ENCODE measurements around the gene AXL.

The AXL gene

DNA sequence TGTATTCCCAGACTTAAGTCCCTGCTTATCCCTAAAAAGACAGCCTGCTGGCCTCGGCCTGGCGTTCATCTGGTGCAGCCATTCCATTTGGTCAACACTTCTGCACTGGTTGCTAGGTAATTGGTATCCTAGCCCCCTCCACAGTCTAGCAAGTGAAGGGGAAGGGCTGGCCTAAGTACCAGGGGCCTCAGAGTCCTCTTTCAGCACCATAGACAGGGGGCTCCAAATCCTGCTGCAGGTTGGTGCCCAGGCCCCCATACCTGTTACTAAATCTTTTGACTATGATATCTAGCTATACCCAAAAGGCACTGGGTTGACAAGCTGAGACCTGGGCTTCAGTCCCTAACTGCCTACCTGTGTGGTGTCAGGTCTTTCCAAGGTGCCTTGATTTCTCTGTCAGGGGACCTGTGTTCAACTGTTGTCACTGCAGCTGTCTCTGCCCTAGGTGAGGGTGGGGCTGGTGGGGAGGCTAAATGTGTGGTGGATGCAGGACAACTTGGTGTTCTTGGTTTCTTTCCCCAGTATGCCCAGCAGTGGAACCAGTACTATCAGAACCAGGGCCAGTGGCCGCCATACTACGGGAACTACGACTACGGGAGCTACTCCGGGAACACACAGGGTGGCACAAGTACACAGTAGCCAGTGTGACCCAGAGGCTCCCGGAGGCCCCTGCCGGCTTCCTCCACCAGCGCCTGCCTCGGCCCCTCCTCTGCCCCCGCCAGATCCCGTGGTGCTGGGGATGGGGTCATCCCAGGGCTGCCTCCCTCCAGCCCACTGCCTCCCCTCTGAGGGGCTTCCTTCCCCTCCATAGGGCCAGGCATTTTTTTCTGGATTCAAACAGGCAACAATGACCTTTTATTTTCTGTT, 87.1 kb downstream of the AXL start:
- TF ChIP-seq TAF1 (IDR thresholded peaks at IDR 0.05; ENCODE audit: borderline replicate concordance, insufficient read depth, low read length) (no peak), SIN3A (IDR thresholded peaks at IDR 0.05; ENCODE audit: borderline replicate concordance, insufficient read depth, low read length) (no peak), FOXP2 (optimal IDR thresholded peaks at IDR 0.05; ENCODE audit: borderline replicate concordance, extremely low read depth, extremely low read length, insufficient read depth) (no peak), POLR2AphosphoS5 (IDR thresholded peaks at IDR 0.05; ENCODE audit: low read depth, low read length) (0 out of 2 replicates have a peak, but pooled peaks have one; percentile 25)
- TF ChIP-seq, protein P1, sequence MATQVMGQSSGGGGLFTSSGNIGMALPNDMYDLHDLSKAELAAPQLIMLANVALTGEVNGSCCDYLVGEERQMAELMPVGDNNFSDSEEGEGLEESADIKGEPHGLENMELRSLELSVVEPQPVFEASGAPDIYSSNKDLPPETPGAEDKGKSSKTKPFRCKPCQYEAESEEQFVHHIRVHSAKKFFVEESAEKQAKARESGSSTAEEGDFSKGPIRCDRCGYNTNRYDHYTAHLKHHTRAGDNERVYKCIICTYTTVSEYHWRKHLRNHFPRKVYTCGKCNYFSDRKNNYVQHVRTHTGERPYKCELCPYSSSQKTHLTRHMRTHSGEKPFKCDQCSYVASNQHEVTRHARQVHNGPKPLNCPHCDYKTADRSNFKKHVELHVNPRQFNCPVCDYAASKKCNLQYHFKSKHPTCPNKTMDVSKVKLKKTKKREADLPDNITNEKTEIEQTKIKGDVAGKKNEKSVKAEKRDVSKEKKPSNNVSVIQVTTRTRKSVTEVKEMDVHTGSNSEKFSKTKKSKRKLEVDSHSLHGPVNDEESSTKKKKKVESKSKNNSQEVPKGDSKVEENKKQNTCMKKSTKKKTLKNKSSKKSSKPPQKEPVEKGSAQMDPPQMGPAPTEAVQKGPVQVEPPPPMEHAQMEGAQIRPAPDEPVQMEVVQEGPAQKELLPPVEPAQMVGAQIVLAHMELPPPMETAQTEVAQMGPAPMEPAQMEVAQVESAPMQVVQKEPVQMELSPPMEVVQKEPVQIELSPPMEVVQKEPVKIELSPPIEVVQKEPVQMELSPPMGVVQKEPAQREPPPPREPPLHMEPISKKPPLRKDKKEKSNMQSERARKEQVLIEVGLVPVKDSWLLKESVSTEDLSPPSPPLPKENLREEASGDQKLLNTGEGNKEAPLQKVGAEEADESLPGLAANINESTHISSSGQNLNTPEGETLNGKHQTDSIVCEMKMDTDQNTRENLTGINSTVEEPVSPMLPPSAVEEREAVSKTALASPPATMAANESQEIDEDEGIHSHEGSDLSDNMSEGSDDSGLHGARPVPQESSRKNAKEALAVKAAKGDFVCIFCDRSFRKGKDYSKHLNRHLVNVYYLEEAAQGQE (IDR thresholded peaks at IDR 0.05; ENCODE audit: insufficient read depth in 1 of 2, low read depth in 2 of 2, low read length in 2 of 2): peak; percentile 48 to 79; a peak in 2 of 4 replicates

DNA sequence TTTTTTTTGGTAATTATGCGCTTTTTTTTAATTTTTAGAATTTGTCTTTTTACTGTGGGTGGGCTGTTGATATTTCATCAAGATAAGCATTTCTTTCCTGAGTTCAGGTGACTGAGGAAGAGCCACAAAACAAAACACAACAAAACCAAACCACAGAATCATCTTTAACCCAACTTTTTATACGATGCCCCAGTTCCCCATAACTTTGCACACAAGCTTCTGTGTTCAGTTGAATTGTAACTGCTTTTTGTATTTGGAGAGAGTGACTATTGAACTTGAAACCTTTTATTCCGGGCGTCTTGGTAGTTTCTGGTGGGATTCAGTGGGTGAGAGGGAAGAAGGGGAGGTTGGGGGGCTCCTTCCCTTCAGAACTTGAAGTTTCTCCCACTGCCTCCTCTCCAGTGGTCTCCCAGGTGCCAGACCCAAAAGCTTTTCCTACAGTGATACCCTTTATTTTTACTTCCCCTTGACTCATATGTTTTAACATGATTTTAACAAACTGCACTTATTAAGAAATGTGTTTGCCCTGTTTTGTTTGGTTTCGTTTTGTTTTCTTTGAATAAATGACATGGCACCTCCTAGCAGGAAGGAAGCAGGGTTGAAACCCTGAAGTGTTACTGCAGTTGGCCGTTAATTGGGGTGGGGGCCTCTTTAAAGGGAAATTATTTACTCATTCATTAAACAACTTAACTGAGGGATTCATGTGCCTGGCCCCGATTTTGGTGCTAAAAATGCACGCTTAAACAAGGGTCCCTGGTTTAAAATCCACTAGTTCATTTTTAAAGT, 88.3 kb downstream of the AXL start:
- TF ChIP-seq SIN3A (IDR thresholded peaks at IDR 0.05; ENCODE audit: borderline replicate concordance, insufficient read depth, low read length) (no peak), FOXP2 (optimal IDR thresholded peaks at IDR 0.05; ENCODE audit: borderline replicate concordance, extremely low read depth, extremely low read length, insufficient read depth) (no peak), POLR2AphosphoS5 (IDR thresholded peaks at IDR 0.05; ENCODE audit: low read depth, low read length) (no peak), TAF1 (IDR thresholded peaks at IDR 0.05; ENCODE audit: borderline replicate concordance, insufficient read depth, low read length) (no peak)
- TF ChIP-seq, protein P1 (IDR thresholded peaks at IDR 0.05; ENCODE audit: insufficient read depth in 1 of 2, low read depth in 2 of 2, low read length in 2 of 2): no peak

DNA sequence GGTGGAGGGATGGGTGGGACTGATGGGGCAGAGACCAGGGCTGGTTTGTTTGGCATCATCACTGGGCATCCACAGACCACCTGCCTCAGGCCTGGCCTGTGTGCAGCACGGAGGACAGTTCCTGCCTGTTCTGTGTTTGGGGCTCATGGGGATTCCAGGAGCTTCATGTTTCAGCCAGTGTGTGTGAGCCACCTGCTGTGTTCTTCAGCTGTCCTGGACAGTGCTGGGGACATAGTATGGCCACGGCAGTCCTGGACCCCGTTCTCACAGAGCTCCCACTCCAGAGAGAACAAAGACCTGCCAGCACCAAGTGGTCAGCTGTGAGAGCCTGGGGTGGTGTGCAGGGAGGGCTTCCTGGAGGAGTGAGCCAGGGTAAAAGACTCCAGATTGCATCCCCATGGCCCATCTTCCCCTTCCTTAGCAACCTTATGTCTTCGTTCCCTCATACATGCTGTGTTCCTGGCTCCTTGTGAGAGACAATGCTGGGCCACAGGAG, 89.0 kb downstream of the AXL start:
- TF ChIP-seq POLR2AphosphoS5 (IDR thresholded peaks at IDR 0.05; ENCODE audit: low read depth, low read length) (no peak), TAF1 (IDR thresholded peaks at IDR 0.05; ENCODE audit: borderline replicate concordance, insufficient read depth, low read length) (no peak)

DNA sequence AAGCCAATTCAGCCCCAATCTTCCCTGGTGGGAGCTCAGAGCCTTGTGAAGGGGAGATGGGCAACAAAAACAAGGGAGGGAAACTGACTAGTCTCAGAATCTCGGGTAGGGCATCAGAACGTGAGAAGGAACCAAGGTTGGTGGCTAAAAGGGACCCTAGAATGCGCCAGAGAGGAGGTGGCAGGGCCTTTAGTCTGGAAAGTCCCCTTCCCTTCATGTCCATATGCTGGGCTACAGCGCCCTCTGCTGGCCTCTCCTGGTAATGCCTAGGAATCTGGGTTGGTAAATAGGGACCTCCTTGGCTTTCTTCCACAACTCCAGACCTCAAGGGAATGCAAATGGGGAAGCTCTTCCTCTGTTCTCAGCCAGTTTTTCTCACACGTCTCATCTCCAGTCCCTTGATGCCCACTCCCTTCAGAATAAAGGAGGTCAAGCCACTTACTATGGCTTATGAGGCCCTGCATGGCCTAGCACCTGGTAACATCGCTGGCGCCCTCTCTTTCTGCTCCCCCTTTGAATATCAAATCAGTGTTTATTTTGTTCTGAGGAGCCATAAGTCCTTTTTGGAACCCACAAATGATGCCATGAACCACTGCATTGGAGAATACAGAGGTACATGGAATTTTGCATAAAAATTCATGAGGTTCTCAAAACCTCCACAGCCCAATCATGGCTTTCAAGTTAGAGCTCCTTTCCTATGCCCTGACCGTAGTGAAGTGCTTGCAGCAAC, 89.6 kb downstream of the AXL start:
- TF ChIP-seq TAF1 (IDR thresholded peaks at IDR 0.05; ENCODE audit: borderline replicate concordance, insufficient read depth, low read length) (no peak), SIN3A (IDR thresholded peaks at IDR 0.05; ENCODE audit: borderline replicate concordance, insufficient read depth, low read length) (0 out of 2 replicates have a peak, but pooled peaks have one; percentile 68), FOXP2 (optimal IDR thresholded peaks at IDR 0.05; ENCODE audit: borderline replicate concordance, extremely low read depth, extremely low read length, insufficient read depth) (no peak), POLR2AphosphoS5 (IDR thresholded peaks at IDR 0.05; ENCODE audit: low read depth, low read length) (peak; percentile 74)
- TF ChIP-seq, protein P1 (IDR thresholded peaks at IDR 0.05; ENCODE audit: insufficient read depth in 1 of 2, low read depth in 2 of 2, low read length in 2 of 2): 0 out of 4 replicates have a peak, but pooled peaks of 1 of the 2 experiments have one; percentile 3
